Pancreas (tissue), 10 donors: ENCODE data around the gene ATIC. TPM values are rescaled to one million over a fixed set of nuclear protein-coding genes. Genes with fewer than 3 reads are reported as not detected.

Experiments
- ATAC-seq, 4 donors: fragments of 200-7000 bp; cut with Tn5 transposase; one replicate each; pipeline versions ENCODE4 v1.8.0 to v1.9.1; 2020; ENCODE audit warnings: mild to moderate bottlenecking in 4 of 4, moderate library complexity in 4 of 4
- DNase-seq, 6 donors: peaks; one replicate each; pipeline ENCODE4 v3.0.0-alpha.2; 2020
- FAIRE-seq: peaks from 2 replicates; lab custom pipeline; 2012; peaks lifted over from hg19 to GRCh38; lab: Jason Lieb, UNC
- H3K27ac ChIP-seq, 4 donors: fragments of 200-600 bp; sonication (generic); 1 replicate in 3 of 4; 2 replicates in 1 of 4; pipeline versions ENCODE4 v1.5.0 to v1.8.0; 2020
- H3K27me3 ChIP-seq, 4 donors: fragments of 200-600 bp; one replicate each; pipeline ENCODE4 v1.8.0; 2021
- H3K36me3 ChIP-seq, 3 donors: fragments of 200-600 bp; sonication (generic) in 1 of 3; one replicate each; pipeline versions ENCODE4 v1.5.0 to v1.8.0; 2020 to 2021
- H3K4me1 ChIP-seq, 3 donors: fragments of 200-600 bp; one replicate each; pipeline ENCODE4 v1.8.0; 2021
- H3K4me3 ChIP-seq, 4 donors: fragments of 200-600 bp; sonication (generic) in 2 of 4; one replicate each; pipeline versions ENCODE4 v1.5.0 to v1.8.0; 2020 to 2021
- H3K9me3 ChIP-seq, 4 donors: fragments of 200-600 bp; one replicate each; pipeline ENCODE4 v1.8.0; 2021
- CTCF ChIP-seq, 4 donors: fragments of 200-600 bp; sonication (generic) in 3 of 4; IDR thresholded peaks; one replicate each; pipeline versions ENCODE4 v1.5.0 to v1.8.0; 2021; ENCODE audit warnings: antibody characterized with exemption in 4 of 4
- WGBS, 2 donors: extraction: QIAGEN DNeasy Blood & Tissue Kit; methylation state at CpG; one replicate each; pipeline ENCODE4 v1.1.7; 2013; 5-methylcytosine and 5-hydroxymethylcytosine counted together
- intact Hi-C, 3 donors: fragments of 100-400 bp; cut with DNase I; formaldehyde crosslinking; loops; one replicate each; pipeline versions ENCODE4 v1.11.1 to v1.14.2; 2022
- polyA plus RNA-seq, 2 donors: library from polyadenylated mRNA; stranded (reverse); fragments of 200-250 nt; gene quantifications; one replicate each; pipeline ENCODE4 v1.2.3, GENCODE V29; 2013
- total RNA-seq, 6 donors: library from RNA; stranded (reverse); fragmentation: NEBNext Ultra II Directional in 4 of 6; extraction: Animal tissue kit (Norgen Biotek cat#: 25700) in 4 of 6; gene quantifications; one replicate each; pipeline versions ENCODE4 v1.2.1 to v1.2.4, GENCODE V29; 2021 to 2023
- donor health status: healthy with polysubstance abuse.
- donor health status: DM: no; HTN: no; CAD: no; lungs with moderate emphysema.
- donor health status: DM: no; HTN: no; CAD: no.
- donor health status: control.
- donor health status: control.
- donor health status: Bipolar disorder and iron deficiency.
- donor health status: DM: yes; HTN: yes; CAD: no.
- donor health status: DM: no; HTN: no; CAD: no.
- donor health status: DM: no; HTN: no; CAD: no.
- donor health status: DM: yes; HTN: yes; CAD: no.

The ATIC gene
- total and polyA plus RNA-seq, 8 donors, result 38.6 to 73.2 (median 45.6) TPM

GRCh38 chr2:215397632-215398341, 85.9 kb downstream of the ATIC start:
- Histone ChIP-seq H3K9me3 (no peaks in the 10 kb centered on the region), H3K36me3 (no peaks in the 10 kb centered on the region), H3K27me3 (no peaks in the 10 kb centered on the region), H3K4me3 (no peak overlapping the region), H3K27ac (no peak overlapping the region), H3K4me1 (no peaks in the 10 kb centered on the region)
- ATAC-seq, result peak in 1 of 4 donors; percentile 71
- FAIRE-seq, result no peak
- intact Hi-C loops, result no loop called here
- 39% methylated on average over 9 of the region's 9 CpGs for WGBS, 2 donors
- TF ChIP-seq CTCF (IDR thresholded peaks at IDR 0.05), result no peak
- no peak for DNase-seq

GRCh38 chr2:215399067-215399716, 87.3 kb downstream of the ATIC start:
- no peak for ATAC-seq

More at GRCh38 chr2:215399067-215399716, 87.3 kb downstream of the ATIC start:
- DNase-seq (no peak), FAIRE-seq (no peak)
- WGBS, 2 donors, result 76 to 80% methylated on average over 3 of the region's 3 CpGs
- intact Hi-C loops, result no loop called here
- Histone ChIP-seq H3K27ac (no peak overlapping the region), H3K4me1 (no peaks in the 10 kb centered on the region), H3K4me3 (no peak overlapping the region), H3K9me3 (no peaks in the 10 kb centered on the region), H3K36me3 (no peaks in the 10 kb centered on the region), H3K27me3 (no peaks in the 10 kb centered on the region)
- TF ChIP-seq CTCF (IDR thresholded peaks at IDR 0.05), result no peak

Other genes starting within 250 kb of the ATIC start
- gene ABCA12, start 173.4 kb upstream of the ATIC start, total RNA-seq, result under 1 TPM in 3 of 6 donors, not detected in 3; 0.03 TPM
- gene ABCA12, start 173.4 kb upstream of the ATIC start, polyA plus RNA-seq, result not detected
- 100 to 1,000 TPM in 2 of 6 donors, 10 to 100 TPM in 3, 1 to 10 TPM in 1; 8.9 to 432 (median 38.8) TPM for gene FN1, start 124.0 kb downstream of the ATIC start, total RNA-seq
- 10 to 100 TPM; 17.0 to 17.9 TPM for gene FN1, start 124.0 kb downstream of the ATIC start, polyA plus RNA-seq